Adipose tissue (tissue), 3 donors: ENCODE results near the gene CNTNAP2. TPM values are rescaled to one million over a fixed set of nuclear protein-coding genes. Genes with fewer than 3 reads are reported as not detected.
"Not testable (repeated sequence)": the region's sequence is repeated elsewhere in the genome, so short reads cannot be mapped to it uniquely, and the experiment has no call there.

Source experiments
- H3K27ac ChIP-seq: one replicate; pipeline ENCODE4 v1.5.1; 2013; ENCODE audit warnings: low read depth, low read length
- WGBS, 3 donors: extraction: QIAGEN DNeasy Blood & Tissue Kit; methylation state at CpG; one replicate each; pipeline ENCODE4 v1.1.7; 2013; 5-methylcytosine and 5-hydroxymethylcytosine counted together
- polyA plus RNA-seq, 3 donors: library from polyadenylated mRNA; stranded (reverse); fragments of 200-250 nt; gene quantifications; one replicate each; pipeline ENCODE4 v1.2.3, GENCODE V29; 2013
- donor health status: healthy with polysubstance abuse.
- donor health status: Bipolar disorder and iron deficiency.
- donor health status: healthy.

CNTNAP2 gene
- polyA plus RNA-seq, 3 donors: under 0.01 to 0.03 (median 0.01) TPM

DNA sequence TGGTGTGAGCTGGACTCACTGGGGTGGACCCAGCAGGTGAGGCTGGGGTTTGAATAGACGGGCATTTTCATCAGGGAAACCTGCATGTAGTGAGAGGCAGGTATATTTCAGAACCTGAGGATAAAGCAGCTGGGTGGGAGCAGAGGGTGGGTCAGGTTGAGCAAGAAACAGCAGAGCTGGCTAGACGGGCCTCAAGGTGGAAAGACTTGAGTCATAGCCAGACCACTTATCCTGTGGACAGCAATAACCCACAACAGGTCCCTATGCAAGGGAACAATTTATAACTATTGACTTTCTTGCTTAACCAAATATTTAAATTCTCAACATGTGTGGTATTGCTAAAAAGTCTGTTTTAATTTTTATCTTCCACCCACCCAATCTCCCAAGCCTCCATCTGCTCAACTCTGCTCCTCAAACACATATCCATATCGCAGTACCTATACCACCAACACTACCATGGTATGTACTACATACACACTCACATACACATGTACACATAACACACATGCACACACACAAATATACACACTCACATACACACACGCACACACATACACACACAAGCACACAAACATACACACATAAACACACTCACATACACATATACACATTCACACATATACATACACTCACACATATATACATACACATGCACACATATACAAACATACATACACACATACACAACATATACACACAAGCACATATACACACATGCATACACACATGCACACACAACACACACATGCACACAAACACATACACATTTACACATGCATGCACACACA, 2345.0 kb downstream of the CNTNAP2 start:
- WGBS, 3 donors: 71 to 91% (median 85%) methylated on average over 4 of the region's 4 CpGs
- H3K27ac ChIP-seq: no peak overlapping the region

DNA sequence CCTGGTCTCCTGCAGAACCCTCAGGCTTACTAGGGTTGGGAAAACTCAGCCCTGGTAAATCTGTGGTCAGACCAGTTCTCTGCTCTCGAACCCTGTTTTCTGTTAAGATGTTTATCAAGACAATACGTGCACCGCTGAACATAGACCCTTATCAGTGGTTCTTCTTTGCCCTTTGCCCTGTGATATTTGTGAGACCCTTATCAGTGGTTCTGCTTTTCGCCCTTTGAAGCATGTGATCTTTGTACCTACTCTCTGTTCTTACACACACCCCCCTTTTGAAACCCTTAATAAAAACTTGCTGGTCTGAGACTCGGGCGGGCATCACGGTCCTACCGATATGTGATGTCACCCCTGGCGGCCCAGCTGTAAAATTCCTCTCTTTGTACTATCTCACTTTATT, 2346.2 kb downstream of the CNTNAP2 start:
- not testable (repeated sequence) for H3K27ac ChIP-seq
- 79 to 96% (median 92%) methylated on average over 9 of the region's 9 CpGs for WGBS, 3 donors

DNA sequence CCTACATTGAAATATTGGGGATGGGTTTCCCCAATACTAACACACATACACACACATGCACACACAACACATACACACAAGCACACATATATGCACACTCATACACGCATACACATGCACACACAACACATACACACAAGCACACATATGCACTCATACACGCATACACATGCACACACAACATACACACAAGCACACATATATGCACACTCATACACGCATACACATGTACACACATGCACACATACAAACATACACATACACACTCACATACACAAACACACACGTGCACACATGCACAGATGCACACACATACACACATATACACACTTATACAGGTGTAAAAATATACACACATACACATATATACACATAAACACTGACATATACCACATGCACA, 2346.6 kb downstream of the CNTNAP2 start:
- WGBS, 3 donors: 89 to 97% (median 95%) methylated on average over 4 of the region's 4 CpGs
- H3K27ac ChIP-seq: no peak overlapping the region

DNA sequence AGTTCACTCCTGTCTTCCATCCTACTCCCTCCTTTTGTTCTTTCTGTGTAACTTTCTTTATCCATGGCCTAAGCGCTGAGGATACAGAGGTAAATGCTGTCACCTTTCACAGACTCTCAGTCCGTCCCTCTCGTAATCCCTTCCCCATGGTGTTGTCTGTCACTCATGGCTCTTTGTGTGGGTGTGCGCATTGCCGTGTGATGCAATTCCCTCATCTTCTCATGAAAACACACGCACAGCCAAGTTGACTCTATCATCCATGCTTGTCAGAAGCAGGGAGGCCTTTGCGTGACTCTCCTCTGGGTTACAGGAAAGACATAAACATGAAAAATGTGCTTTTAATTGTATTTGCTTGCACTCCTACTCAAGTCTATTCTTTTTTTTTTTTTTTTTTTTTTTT, 2348.3 kb downstream of the CNTNAP2 start:
- WGBS, 3 donors: 77 to 81% (median 78%) methylated on average over 7 of the region's 7 CpGs

DNA sequence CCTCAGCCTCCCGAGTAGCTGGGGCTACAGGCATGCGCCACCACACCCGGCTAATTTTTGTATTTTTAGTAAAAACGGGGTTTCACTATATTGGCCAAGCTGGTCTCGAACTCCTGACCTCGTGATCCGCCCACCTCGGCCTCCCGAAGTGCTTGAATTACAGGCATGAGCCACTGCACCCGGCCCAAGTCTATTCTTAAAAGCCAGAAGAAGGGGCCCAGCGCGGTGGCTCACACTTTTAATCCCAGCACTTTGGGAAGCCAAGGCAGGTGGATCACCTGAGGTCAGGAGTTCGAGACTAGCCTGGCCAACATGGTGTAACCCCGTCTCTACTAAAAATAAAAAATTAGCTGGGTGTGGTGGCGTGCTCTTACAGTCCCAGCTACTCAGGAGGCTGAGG, 2348.8 kb downstream of the CNTNAP2 start:
- not testable (repeated sequence) for H3K27ac ChIP-seq
- WGBS, 3 donors: 91 to 96% (median 94%) methylated on average over 15 of the region's 15 CpGs

More for the DNA sequence above, 2348.3 kb downstream of the CNTNAP2 start:
- H3K27ac ChIP-seq: no peak overlapping the region

DNA sequence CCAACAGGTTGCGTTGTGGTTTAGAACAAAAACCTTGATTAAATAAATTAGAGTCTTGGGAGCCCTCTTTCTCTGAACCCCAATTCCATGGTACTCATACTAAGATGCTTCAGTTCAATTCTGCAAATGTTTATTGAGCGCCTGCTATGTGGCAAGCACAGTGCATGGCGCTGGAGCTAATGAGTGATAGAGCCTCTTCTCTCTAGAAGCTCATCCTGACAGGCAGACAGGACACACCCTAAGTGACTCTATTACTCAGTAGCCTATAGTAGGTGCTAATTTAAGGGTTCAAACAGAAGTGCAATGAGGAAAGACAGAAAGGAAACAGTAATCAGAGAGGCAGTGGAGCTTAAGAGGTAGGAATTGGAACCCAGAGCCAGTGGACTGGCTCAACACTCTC, 2349.5 kb downstream of the CNTNAP2 start:
- no peak overlapping the region for H3K27ac ChIP-seq
- 84 to 95% (median 93%) methylated on average over 3 of the region's 3 CpGs for WGBS, 3 donors

DNA sequence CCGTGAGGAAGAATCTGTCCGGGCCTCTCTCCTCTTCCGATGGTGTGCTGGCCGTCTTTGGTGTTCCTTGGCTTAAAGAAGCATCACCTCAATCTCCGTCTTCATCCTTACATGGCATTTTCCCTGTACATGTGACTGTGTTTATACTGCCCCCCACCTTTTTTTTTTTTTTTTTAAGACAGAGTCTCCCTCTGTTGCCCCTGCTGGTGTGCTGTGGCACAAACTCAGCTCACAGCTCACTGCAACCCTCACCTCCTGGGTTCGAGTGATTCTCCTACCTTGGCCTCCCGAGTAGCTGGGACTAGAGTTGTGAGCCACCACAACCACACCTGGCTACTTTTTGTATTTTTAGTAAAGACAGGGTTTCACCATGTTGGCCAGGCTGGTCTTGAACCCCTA, 2352.1 kb downstream of the CNTNAP2 start:
- H3K27ac ChIP-seq: no peak overlapping the region
- 83 to 94% (median 93%) methylated on average over 7 of the region's 7 CpGs for WGBS, 3 donors
